GM21515 (cell line): ENCODE results near the gene RAB40C.

Source experiments
- ATAC-seq: cut with Tn5 transposase; IDR thresholded peaks from one replicate; pipeline ENCODE4 v1.9.1; 2021; ENCODE audit not compliant: unreplicated experiment

Gene RAB40C

GRCh38 chr16:610513-611381, 20.9 kb downstream of the RAB40C start:
- no peak for ATAC-seq

- ATAC-seq, result no peak
These were observed 25.3 kb downstream of the RAB40C start for GRCh38 chr16:615122-615521.

- no peak for ATAC-seq
These were observed 27.1 kb downstream of the RAB40C start for GRCh38 chr16:616733-617586.

GRCh38 chr16:617855-618254, 28.0 kb downstream of the RAB40C start:
- ATAC-seq, result no peak

GRCh38 chr16:619476-620100, 29.7 kb downstream of the RAB40C start:
- no peak for ATAC-seq

GRCh38 chr16:620700-621525, 31.0 kb downstream of the RAB40C start:
- no peak for ATAC-seq

- ATAC-seq, result no peak
These were observed 31.8 kb downstream of the RAB40C start for GRCh38 chr16:621526-622105.

GRCh38 chr16:622920-623280, 33.0 kb downstream of the RAB40C start:
- ATAC-seq, result no peak

- ATAC-seq, result no peak
These were observed 34.7 kb downstream of the RAB40C start for GRCh38 chr16:624526-625070.

GRCh38 chr16:625117-625976, 35.5 kb downstream of the RAB40C start:
- ATAC-seq, result no peak

- ATAC-seq, result no peak
These were observed 36.3 kb downstream of the RAB40C start for GRCh38 chr16:625977-626765.

- ATAC-seq, result no peak
These were observed 37.1 kb downstream of the RAB40C start for GRCh38 chr16:626787-627453.

GRCh38 chr16:627454-628239, 37.8 kb downstream of the RAB40C start:
- no peak for ATAC-seq

- no peak for ATAC-seq
These were observed 38.6 kb downstream of the RAB40C start for GRCh38 chr16:628321-629061.

GRCh38 chr16:629185-629832, 39.4 kb downstream of the RAB40C start:
- ATAC-seq, result no peak

GRCh38 chr16:629833-630248, 40.0 kb downstream of the RAB40C start:
- ATAC-seq, result no peak
